Smooth muscle cell (in vitro differentiated cells): Measurements from ENCODE around the gene PHF19. TPM values are rescaled to one million over a fixed set of nuclear protein-coding genes. Genes with fewer than 3 reads are reported as not detected.

Source experiments
- DNase-seq: peaks from one replicate; lab custom pipeline; 2025; ENCODE audit not compliant: unreplicated experiment; lab: John Stamatoyannopoulos, UW
- H2AFZ ChIP-seq: fragments of 200-600 bp; sonication (generic); 2 replicates; pipeline ENCODE4 v1.6.0; 2016; ENCODE audit warnings: antibody characterized with exemption, low read depth, mild to moderate bottlenecking
- H3F3A ChIP-seq: fragments of 200-600 bp; sonication (generic); 2 replicates; pipeline ENCODE4 v1.6.0; 2017; ENCODE audit warnings: antibody characterized with exemption, low read depth
- H3K27ac ChIP-seq: fragments of 200-600 bp; sonication (generic); 2 replicates; pipeline ENCODE4 v1.5.1; 2016; ENCODE audit warnings: low read depth, mild to moderate bottlenecking
- H3K27me3 ChIP-seq: fragments of 200-600 bp; sonication (generic); 2 replicates; pipeline ENCODE4 v1.6.1; 2016; ENCODE audit warnings: low read depth, mild to moderate bottlenecking
- H3K36me3 ChIP-seq: fragments of 200-600 bp; sonication (generic); 2 replicates; pipeline ENCODE4 v1.5.1; 2016; ENCODE audit warnings: low read depth
- H3K4me1 ChIP-seq: fragments of 200-600 bp; sonication (generic); 2 replicates; pipeline ENCODE4 v1.5.1; 2016; ENCODE audit warnings: low read depth
- H3K4me2 ChIP-seq: fragments of 200-600 bp; sonication (generic); 2 replicates; pipeline ENCODE4 v1.6.0; 2016; ENCODE audit warnings: mild to moderate bottlenecking
- H3K4me3 ChIP-seq: fragments of 200-600 bp; sonication (generic); 2 replicates; pipeline ENCODE4 v1.5.1; 2016; ENCODE audit warnings: mild to moderate bottlenecking
- H3K79me2 ChIP-seq: fragments of 200-600 bp; sonication (generic); 2 replicates; pipeline ENCODE4 v1.6.0; 2016; ENCODE audit warnings: low read depth, mild to moderate bottlenecking
- H3K9ac ChIP-seq: fragments of 200-600 bp; sonication (generic); 2 replicates; pipeline ENCODE4 v1.6.0; 2016; ENCODE audit warnings: low read depth
- H3K9me3 ChIP-seq: fragments of 200-600 bp; sonication (generic); replicated peaks from 2 replicates; pipeline ENCODE4 v1.5.1; 2016; ENCODE audit warnings: low read depth
- H4K20me1 ChIP-seq: fragments of 200-600 bp; sonication (generic); 2 replicates; pipeline ENCODE4 v1.6.0; 2016; ENCODE audit warnings: low read depth
- WGBS: methylation state at CpG from one replicate; pipeline ENCODE4 v1.1.7; 2016; ENCODE audit warnings: low lambda C conversion rate; 5-methylcytosine and 5-hydroxymethylcytosine counted together
- polyA plus RNA-seq: library from polyadenylated mRNA; unstranded; fragments of >200 nt; fragmentation: Nextera tagmentation; extraction: Ambion mirVana; gene quantifications from 2 replicates; pipeline ENCODE4 v1.2.1, GENCODE V29; 2016
- total RNA-seq: library from RNA; depleted of rRNA; stranded (reverse); fragments of >200 nt; gene quantifications from 2 replicates; pipeline ENCODE4 v1.2.3, GENCODE V29; 2014
- TF ChIP-seq, protein P1 (sequence below): fragments of 200-600 bp; sonication (generic); IDR thresholded peaks from 2 replicates; pipeline ENCODE4 v1.5.1; 2017; ENCODE audit warnings: borderline replicate concordance, mild to moderate bottlenecking, antibody characterized with exemption; ENCODE audit not compliant: insufficient read depth, poor library complexity, severe bottlenecking

The PHF19 gene
- total and polyA plus RNA-seq, 2 experiments from 2014 or later = 14.1 to 19.3 TPM

DNA sequence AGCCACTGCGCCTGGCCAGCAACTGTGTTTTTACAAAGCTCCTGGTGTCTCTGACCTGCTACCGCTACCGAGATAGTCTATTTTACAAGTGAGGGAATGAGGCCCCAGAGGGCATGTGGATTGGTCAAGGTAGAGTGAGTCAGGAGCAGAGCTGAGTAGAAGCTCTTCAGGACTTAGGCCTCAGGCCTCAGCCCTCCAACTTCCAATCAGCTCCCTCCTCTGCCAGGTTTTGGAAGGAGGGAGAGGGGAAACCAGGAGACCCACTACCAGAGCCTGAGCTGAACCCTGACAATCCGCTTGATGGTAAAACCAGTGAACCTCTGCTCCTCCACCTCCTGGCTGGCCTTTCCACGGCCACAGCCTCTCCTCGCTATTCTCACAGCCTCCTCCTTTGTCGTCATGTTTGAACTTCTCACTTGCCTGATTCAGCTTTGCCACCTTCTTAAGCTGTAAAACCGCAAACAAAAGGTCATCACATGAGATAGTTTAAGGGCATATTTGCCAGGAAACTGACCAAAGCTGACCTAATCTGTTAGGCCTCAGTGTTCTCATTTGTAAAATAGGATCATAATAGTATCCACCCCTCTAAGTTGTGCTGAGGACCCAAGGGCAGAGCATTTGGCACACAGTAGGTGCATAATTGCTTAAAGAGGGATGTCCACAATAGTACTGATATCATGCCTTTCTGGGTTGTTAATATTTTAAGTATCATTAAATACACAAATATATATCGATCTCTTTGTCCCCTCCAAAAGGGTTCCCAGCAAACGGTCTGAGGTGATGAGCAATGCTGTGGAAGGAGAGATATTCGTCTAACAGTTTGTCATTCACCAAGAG lies 47.9 kb upstream of the PHF19 start:
- Histone ChIP-seq H3K4me2 (peak overlapping the region; percentile 68), H4K20me1 (no peaks in the 10 kb centered on the region), H3K27ac (peak overlapping the region; percentile 97), H3K9ac (peak overlapping the region; percentile 86), H3F3A (peaks cover 42% of the 10 kb centered on the region), H3K4me3 (no peak overlapping the region), H2AFZ (no peak overlapping the region), H3K27me3 (no peaks in the 10 kb centered on the region), H3K79me2 (no peaks in the 10 kb centered on the region), H3K36me3 (no peaks in the 10 kb centered on the region), H3K4me1 (peaks cover 27% of the 10 kb centered on the region), H3K9me3 (no peaks in the 10 kb centered on the region)
- WGBS = 53% methylated on average over 11 of the region's 11 CpGs
- DNase-seq = no peak
- TF ChIP-seq, protein P1, sequence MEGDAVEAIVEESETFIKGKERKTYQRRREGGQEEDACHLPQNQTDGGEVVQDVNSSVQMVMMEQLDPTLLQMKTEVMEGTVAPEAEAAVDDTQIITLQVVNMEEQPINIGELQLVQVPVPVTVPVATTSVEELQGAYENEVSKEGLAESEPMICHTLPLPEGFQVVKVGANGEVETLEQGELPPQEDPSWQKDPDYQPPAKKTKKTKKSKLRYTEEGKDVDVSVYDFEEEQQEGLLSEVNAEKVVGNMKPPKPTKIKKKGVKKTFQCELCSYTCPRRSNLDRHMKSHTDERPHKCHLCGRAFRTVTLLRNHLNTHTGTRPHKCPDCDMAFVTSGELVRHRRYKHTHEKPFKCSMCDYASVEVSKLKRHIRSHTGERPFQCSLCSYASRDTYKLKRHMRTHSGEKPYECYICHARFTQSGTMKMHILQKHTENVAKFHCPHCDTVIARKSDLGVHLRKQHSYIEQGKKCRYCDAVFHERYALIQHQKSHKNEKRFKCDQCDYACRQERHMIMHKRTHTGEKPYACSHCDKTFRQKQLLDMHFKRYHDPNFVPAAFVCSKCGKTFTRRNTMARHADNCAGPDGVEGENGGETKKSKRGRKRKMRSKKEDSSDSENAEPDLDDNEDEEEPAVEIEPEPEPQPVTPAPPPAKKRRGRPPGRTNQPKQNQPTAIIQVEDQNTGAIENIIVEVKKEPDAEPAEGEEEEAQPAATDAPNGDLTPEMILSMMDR = no peak

DNA sequence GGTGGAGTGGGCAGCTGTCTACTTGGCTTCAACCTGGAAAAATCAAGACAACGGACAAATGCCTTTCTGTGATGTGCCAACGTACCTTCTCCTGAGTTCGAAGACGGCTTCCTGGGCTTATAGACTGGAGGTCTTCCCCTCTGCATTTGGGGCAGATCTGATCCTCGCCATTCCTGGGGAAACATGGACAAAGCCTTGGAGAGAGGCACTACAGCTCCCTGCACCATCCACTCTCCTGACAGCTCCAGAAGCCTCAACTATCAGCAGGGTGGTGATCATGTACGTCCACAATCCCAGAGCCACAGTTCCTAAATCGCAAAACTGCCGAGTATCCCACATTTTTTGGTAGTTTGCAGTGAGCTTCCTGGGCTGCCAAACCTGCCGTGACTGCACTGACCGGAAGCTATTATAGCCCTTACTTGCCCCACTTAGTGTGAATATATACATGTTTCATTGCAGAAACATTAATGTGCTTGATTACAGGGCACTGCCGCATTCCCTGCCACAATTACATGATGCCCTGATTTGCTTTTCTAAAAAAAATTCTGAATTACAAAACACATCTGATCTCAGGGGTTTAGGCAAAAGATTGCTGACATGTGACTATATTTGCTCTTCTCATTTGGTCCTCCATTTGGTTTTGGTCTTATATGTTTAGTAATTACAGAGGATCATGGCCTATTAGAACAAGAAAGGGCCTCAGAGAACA lies 46.8 kb upstream of the PHF19 start:
- TF ChIP-seq, protein P1 = no peak
- Histone ChIP-seq H3K4me3 (no peak overlapping the region), H4K20me1 (no peaks in the 10 kb centered on the region), H3K27me3 (no peaks in the 10 kb centered on the region), H3K4me2 (no peak overlapping the region), H3F3A (peaks cover 43% of the 10 kb centered on the region), H3K36me3 (no peaks in the 10 kb centered on the region), H3K9me3 (no peaks in the 10 kb centered on the region), H3K27ac (peak overlapping the region; percentile 83), H2AFZ (no peak overlapping the region), H3K79me2 (no peaks in the 10 kb centered on the region), H3K9ac (no peak overlapping the region), H3K4me1 (peaks cover 32% of the 10 kb centered on the region)
- WGBS = 92% methylated on average over 11 of the region's 11 CpGs
- DNase-seq = no peak

DNA sequence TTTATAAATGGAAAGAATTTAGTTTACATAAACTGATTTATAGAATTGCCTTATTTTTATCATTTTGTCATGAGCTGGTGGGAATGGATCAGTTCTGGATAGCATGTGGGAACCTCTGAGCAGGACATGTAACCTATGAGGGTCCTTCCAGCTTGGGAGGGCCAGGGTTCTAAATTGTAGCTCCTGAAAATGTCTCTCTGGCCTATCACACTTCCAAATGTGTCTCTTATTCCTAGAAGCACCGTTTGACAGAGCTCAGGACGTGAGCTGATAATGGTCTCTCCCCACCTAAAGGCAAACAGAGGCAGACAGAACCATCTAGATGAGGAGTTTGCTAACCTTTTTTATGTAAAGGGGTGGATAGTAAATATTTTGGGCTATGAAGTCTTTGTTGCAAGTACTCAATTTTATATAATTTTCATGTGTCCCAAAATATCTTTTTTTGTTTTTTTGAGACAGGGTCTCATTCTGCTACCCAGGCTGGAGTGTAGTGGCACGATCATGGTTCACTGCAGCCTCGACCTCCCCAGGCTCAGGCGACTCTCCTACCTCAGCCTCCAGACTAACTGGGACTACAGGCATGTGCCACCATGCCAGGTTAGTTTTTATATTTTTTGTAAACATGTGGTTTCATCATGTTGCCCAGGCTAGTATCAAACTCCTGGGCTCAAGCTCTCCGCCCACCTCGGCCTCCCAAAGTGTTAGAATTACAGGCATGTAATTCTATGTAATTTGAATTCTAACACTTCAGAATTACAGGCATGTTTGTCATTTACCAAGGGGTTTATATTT lies 45.6 kb upstream of the PHF19 start:
- H3K79me2 ChIP-seq = no peaks in the 10 kb centered on the region
- H3K9me3 ChIP-seq = no peaks in the 10 kb centered on the region
- peak overlapping the region; percentile 16 for H3K4me2 ChIP-seq
- H4K20me1 ChIP-seq = no peaks in the 10 kb centered on the region
- DNase-seq = no peak
- peak overlapping the region; percentile 83 for H3K27ac ChIP-seq
- H3K27me3 ChIP-seq = no peaks in the 10 kb centered on the region
- TF ChIP-seq, protein P1 = no peak
- H3K9ac ChIP-seq = no peak overlapping the region
- H2AFZ ChIP-seq = no peak overlapping the region
- peaks cover 40% of the 10 kb centered on the region for H3F3A ChIP-seq
- peaks cover 27% of the 10 kb centered on the region for H3K4me1 ChIP-seq
- H3K4me3 ChIP-seq = no peak overlapping the region
- no peaks in the 10 kb centered on the region for H3K36me3 ChIP-seq
- 88% methylated on average over 7 of the region's 7 CpGs for WGBS
